Astrocyte (in vitro differentiated cells and primary cell): ENCODE results near the gene HSPA14. TPM values are rescaled to one million over a fixed set of nuclear protein-coding genes. Genes with fewer than 3 reads are reported as not detected.

ENCODE experiments used
- DNase-seq: peaks from one replicate; pipeline ENCODE4 v3.0.0-alpha.2; 2010; ENCODE audit warnings: low read depth
- FAIRE-seq: peaks from 2 replicates; lab custom pipeline; 2011; peaks lifted over from hg19 to GRCh38; lab: Jason Lieb, UNC
- H2AFZ ChIP-seq: 2 replicates; pipeline ENCODE4 v1.6.0; 2012; ENCODE audit warnings: low read depth, low read length, inconsistent platforms
- H3K27ac ChIP-seq: 2 replicates; pipeline ENCODE4 v1.5.1; 2011; ENCODE audit warnings: low read depth, low read length, inconsistent platforms
- H3K27me3 ChIP-seq: 2 replicates; pipeline ENCODE4 v1.6.0; 2011; ENCODE audit warnings: low read length, inconsistent platforms; ENCODE audit not compliant: insufficient read depth
- H3K36me3 ChIP-seq: 2 replicates; pipeline ENCODE4 v1.5.1; 2011; ENCODE audit warnings: low read length, inconsistent platforms; ENCODE audit not compliant: insufficient read depth
- H3K4me1 ChIP-seq: 2 replicates; pipeline ENCODE4 v1.5.1; 2011; ENCODE audit warnings: low read length, inconsistent platforms; ENCODE audit not compliant: insufficient read depth
- H3K4me2 ChIP-seq: 2 replicates; pipeline ENCODE4 v1.6.0; 2012; ENCODE audit warnings: low read length, inconsistent platforms
- H3K4me3 ChIP-seq: 2 replicates; pipeline ENCODE4 v1.5.1; 2011; ENCODE audit warnings: low read depth, mild to moderate bottlenecking, low read length, inconsistent platforms; ENCODE audit not compliant: insufficient read depth
- H3K79me2 ChIP-seq: 2 replicates; pipeline ENCODE4 v1.6.0; 2012; ENCODE audit warnings: mild to moderate bottlenecking, low read length, inconsistent platforms; ENCODE audit not compliant: insufficient read depth
- H3K9ac ChIP-seq: 2 replicates; pipeline ENCODE4 v1.6.0; 2012; ENCODE audit warnings: mild to moderate bottlenecking, low read length, inconsistent platforms
- H3K9me3 ChIP-seq: 2 replicates; pipeline ENCODE4 v1.5.1; 2012; ENCODE audit warnings: low read depth, mild to moderate bottlenecking, low read length, inconsistent platforms; ENCODE audit not compliant: insufficient read depth
- H4K20me1 ChIP-seq: 2 replicates; pipeline ENCODE4 v1.6.0; 2012; ENCODE audit warnings: low read length, inconsistent platforms; ENCODE audit not compliant: insufficient read depth
- H3K27ac Mint-ChIP-seq: one replicate; pipeline ENCODE4 v1.8.0; 2021; ENCODE audit warnings: mild to moderate bottlenecking, mixed read lengths; ENCODE audit not compliant: unreplicated experiment
- H3K27me3 Mint-ChIP-seq: one replicate; pipeline ENCODE4 v1.8.0; 2021; ENCODE audit warnings: low read depth, mixed read lengths; ENCODE audit not compliant: unreplicated experiment
- H3K36me3 Mint-ChIP-seq: one replicate; pipeline ENCODE4 v1.8.0; 2021; ENCODE audit warnings: low read depth, mixed read lengths; ENCODE audit not compliant: unreplicated experiment
- H3K4me1 Mint-ChIP-seq: one replicate; pipeline ENCODE4 v1.8.0; 2021; ENCODE audit warnings: low read depth, mixed read lengths; ENCODE audit not compliant: unreplicated experiment
- H3K4me3 Mint-ChIP-seq: one replicate; pipeline ENCODE4 v1.8.0; 2021; ENCODE audit warnings: mild to moderate bottlenecking, moderate library complexity, mixed read lengths; ENCODE audit not compliant: unreplicated experiment
- H3K9me3 Mint-ChIP-seq: one replicate; pipeline ENCODE4 v1.8.0; 2021; ENCODE audit warnings: mild to moderate bottlenecking, mixed read lengths; ENCODE audit not compliant: unreplicated experiment
- CTCF ChIP-seq: IDR thresholded peaks from 2 replicates; pipeline ENCODE4 v1.5.1; 2011; ENCODE audit warnings: low read depth, mild to moderate bottlenecking, inconsistent platforms, low read length, moderate library complexity; ENCODE audit not compliant: insufficient read depth
- EZH2 ChIP-seq: IDR thresholded peaks from 2 replicates; pipeline ENCODE4 v1.6.1; 2012; ENCODE audit warnings: mild to moderate bottlenecking, low read length, inconsistent platforms; ENCODE audit not compliant: insufficient read depth
- total RNA-seq: library from RNA; stranded (reverse); gene quantifications from 2 replicates; pipeline ENCODE4 v1.2.1, GENCODE V29; 2021

Gene HSPA14
- total RNA-seq, 1 donor from 2014 or later = 12.8 TPM

- H3K36me3 Mint-ChIP-seq = peaks cover 2% of the 10 kb centered on the region
- no peak overlapping the region for H3K27ac Mint-ChIP-seq
- no peak for FAIRE-seq
- Histone ChIP-seq H3K27ac (no peak overlapping the region), H3K36me3 (no peaks in the 10 kb centered on the region), H3K27me3 (peaks cover 2% of the 10 kb centered on the region), H3K9me3 (no peaks in the 10 kb centered on the region), H3K4me1 (no peaks in the 10 kb centered on the region), H2AFZ (no peak overlapping the region), H3K4me3 (no peak overlapping the region), H3K9ac (no peak overlapping the region), H4K20me1 (no peaks in the 10 kb centered on the region), H3K79me2 (no peaks in the 10 kb centered on the region), H3K4me2 (no peak overlapping the region)
- peaks cover 4% of the 10 kb centered on the region for H3K27me3 Mint-ChIP-seq
- no peak for DNase-seq
- H3K4me1 Mint-ChIP-seq = no peaks in the 10 kb centered on the region
- H3K9me3 Mint-ChIP-seq = no peaks in the 10 kb centered on the region
- no peak overlapping the region for H3K4me3 Mint-ChIP-seq
- TF ChIP-seq CTCF = no peak
- no peak for TF ChIP-seq EZH2
Measured at GRCh38 chr10:14806318-14806717, 31.8 kb upstream of the HSPA14 start.

- no peak for TF ChIP-seq EZH2
- no peak for TF ChIP-seq CTCF
- FAIRE-seq = no peak
- no peaks in the 10 kb centered on the region for H3K9me3 ChIP-seq
Measured at GRCh38 chr10:14810969-14811953, 26.8 kb upstream of the HSPA14 start.

GRCh38 chr10:14812271-14812670 is 25.8 kb upstream of the HSPA14 start:
- TF ChIP-seq CTCF = no peak
- no peak for TF ChIP-seq EZH2
- Mint-ChIP-seq H3K27ac (no peak overlapping the region), H3K27me3 (peaks cover 2% of the 10 kb centered on the region), H3K9me3 (no peaks in the 10 kb centered on the region), H3K4me3 (no peak overlapping the region), H3K36me3 (peaks cover 2% of the 10 kb centered on the region), H3K4me1 (no peaks in the 10 kb centered on the region)
- no peak for FAIRE-seq
- no peak for DNase-seq
- H3K4me2 ChIP-seq = no peak overlapping the region
- no peaks in the 10 kb centered on the region for H3K9me3 ChIP-seq
- no peak overlapping the region for H2AFZ ChIP-seq
- H3K4me1 ChIP-seq = no peaks in the 10 kb centered on the region
- H3K9ac ChIP-seq = no peak overlapping the region
- H3K4me3 ChIP-seq = no peak overlapping the region
- no peaks in the 10 kb centered on the region for H4K20me1 ChIP-seq
- H3K27me3 ChIP-seq = no peaks in the 10 kb centered on the region
- H3K27ac ChIP-seq = no peak overlapping the region
- no peaks in the 10 kb centered on the region for H3K36me3 ChIP-seq
- H3K79me2 ChIP-seq = no peaks in the 10 kb centered on the region

More at GRCh38 chr10:14810969-14811953, 26.8 kb upstream of the HSPA14 start:
- Histone ChIP-seq H3K4me1 (no peaks in the 10 kb centered on the region), H3K27ac (no peak overlapping the region), H4K20me1 (no peaks in the 10 kb centered on the region), H3K4me3 (no peak overlapping the region), H3K36me3 (no peaks in the 10 kb centered on the region), H3K27me3 (no peaks in the 10 kb centered on the region), H3K9ac (no peak overlapping the region), H3K4me2 (no peak overlapping the region), H2AFZ (no peak overlapping the region), H3K79me2 (no peaks in the 10 kb centered on the region)
- peaks cover 2% of the 10 kb centered on the region for H3K36me3 Mint-ChIP-seq
- no peaks in the 10 kb centered on the region for H3K9me3 Mint-ChIP-seq
- no peak for DNase-seq
- H3K4me3 Mint-ChIP-seq = no peak overlapping the region
- no peaks in the 10 kb centered on the region for H3K4me1 Mint-ChIP-seq
- H3K27ac Mint-ChIP-seq = no peak overlapping the region
- peaks cover 2% of the 10 kb centered on the region for H3K27me3 Mint-ChIP-seq
